Measurements from ENCODE around the gene MAST4. TPM values are rescaled to one million over a fixed set of nuclear protein-coding genes. Genes with fewer than 3 reads are reported as not detected.

Gene MAST4
- total RNA-seq, 1 experiment from 2014 or later, result 10.9 TPM

GRCh38 chr5:66932457-66932856 lies 336.3 kb downstream of the MAST4 start:
- H3K9me3 Mint-ChIP-seq (ENCODE audit: low read depth, unreplicated experiment), result no peaks in the 10 kb centered on the region
- H3K36me3 Mint-ChIP-seq (ENCODE audit: insufficient read depth, unreplicated experiment), result no peaks in the 10 kb centered on the region
- no peak overlapping the region for H3K27ac Mint-ChIP-seq (ENCODE audit: unreplicated experiment)
- DNase-seq, result no peak
- CTCF ChIA-PET, result interaction anchor here (0.6 to 1.3 kb wide), 2 partner anchors 117 to 284 kb away, joined by 3 to 5 read pairs; no protein-coding TSS in a partner anchor
- H3K27me3 Mint-ChIP-seq (ENCODE audit: unreplicated experiment), result no peaks in the 10 kb centered on the region
- no TSS peak for BruUV-seq (replicated peaks)
- TF ChIP-seq, protein P1, sequence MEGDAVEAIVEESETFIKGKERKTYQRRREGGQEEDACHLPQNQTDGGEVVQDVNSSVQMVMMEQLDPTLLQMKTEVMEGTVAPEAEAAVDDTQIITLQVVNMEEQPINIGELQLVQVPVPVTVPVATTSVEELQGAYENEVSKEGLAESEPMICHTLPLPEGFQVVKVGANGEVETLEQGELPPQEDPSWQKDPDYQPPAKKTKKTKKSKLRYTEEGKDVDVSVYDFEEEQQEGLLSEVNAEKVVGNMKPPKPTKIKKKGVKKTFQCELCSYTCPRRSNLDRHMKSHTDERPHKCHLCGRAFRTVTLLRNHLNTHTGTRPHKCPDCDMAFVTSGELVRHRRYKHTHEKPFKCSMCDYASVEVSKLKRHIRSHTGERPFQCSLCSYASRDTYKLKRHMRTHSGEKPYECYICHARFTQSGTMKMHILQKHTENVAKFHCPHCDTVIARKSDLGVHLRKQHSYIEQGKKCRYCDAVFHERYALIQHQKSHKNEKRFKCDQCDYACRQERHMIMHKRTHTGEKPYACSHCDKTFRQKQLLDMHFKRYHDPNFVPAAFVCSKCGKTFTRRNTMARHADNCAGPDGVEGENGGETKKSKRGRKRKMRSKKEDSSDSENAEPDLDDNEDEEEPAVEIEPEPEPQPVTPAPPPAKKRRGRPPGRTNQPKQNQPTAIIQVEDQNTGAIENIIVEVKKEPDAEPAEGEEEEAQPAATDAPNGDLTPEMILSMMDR (IDR thresholded peaks at IDR 0.05; ENCODE audit: unreplicated experiment), result no peak
- H3K4me3 Mint-ChIP-seq (ENCODE audit: low read depth, unreplicated experiment), result no peak overlapping the region
- intact Hi-C loops (cut with micrococcal nuclease; ENCODE audit: unreplicated experiment), result no loop called here
- peaks cover 9% of the 10 kb centered on the region for H3K4me1 Mint-ChIP-seq (ENCODE audit: low read depth, unreplicated experiment)

- DNase-seq, result no peak
- no TSS peak for BruUV-seq (replicated peaks)
- no peaks in the 10 kb centered on the region for H3K36me3 Mint-ChIP-seq (ENCODE audit: insufficient read depth, unreplicated experiment)
- no peak overlapping the region for H3K4me3 Mint-ChIP-seq (ENCODE audit: low read depth, unreplicated experiment)
- TF ChIP-seq, protein P1 (IDR thresholded peaks at IDR 0.05; ENCODE audit: unreplicated experiment), result no peak
- intact Hi-C loops (cut with micrococcal nuclease; ENCODE audit: unreplicated experiment), result no loop called here
- peaks cover 9% of the 10 kb centered on the region for H3K4me1 Mint-ChIP-seq (ENCODE audit: low read depth, unreplicated experiment)
- no peaks in the 10 kb centered on the region for H3K9me3 Mint-ChIP-seq (ENCODE audit: low read depth, unreplicated experiment)
- H3K27me3 Mint-ChIP-seq (ENCODE audit: unreplicated experiment), result no peaks in the 10 kb centered on the region
- no peak overlapping the region for H3K27ac Mint-ChIP-seq (ENCODE audit: unreplicated experiment)
- CTCF ChIA-PET, result interaction anchor here (0.6 to 1.3 kb wide), 2 partner anchors 118 to 285 kb away, joined by 3 to 5 read pairs; no protein-coding TSS in a partner anchor
Measured at GRCh38 chr5:66933066-66933465, 336.9 kb downstream of the MAST4 start.

GRCh38 chr5:66939094-66939493 lies 342.9 kb downstream of the MAST4 start:
- Mint-ChIP-seq H3K36me3 (ENCODE audit: insufficient read depth, unreplicated experiment) (no peaks in the 10 kb centered on the region), H3K27me3 (ENCODE audit: unreplicated experiment) (no peaks in the 10 kb centered on the region), H3K27ac (ENCODE audit: unreplicated experiment) (no peak overlapping the region), H3K9me3 (ENCODE audit: low read depth, unreplicated experiment) (peaks cover 2% of the 10 kb centered on the region), H3K4me3 (ENCODE audit: low read depth, unreplicated experiment) (no peak overlapping the region), H3K4me1 (ENCODE audit: low read depth, unreplicated experiment) (no peaks in the 10 kb centered on the region)
- CTCF ChIA-PET, result interaction anchor here (0.5 kb wide), 1 partner anchor 1042 kb away, joined by 3 read pairs; no protein-coding TSS in a partner anchor
- intact Hi-C loops (cut with micrococcal nuclease; ENCODE audit: unreplicated experiment), result no loop called here
- no peak for DNase-seq
- TF ChIP-seq, protein P1 (IDR thresholded peaks at IDR 0.05; ENCODE audit: unreplicated experiment), result no peak
- BruUV-seq (replicated peaks), result no TSS peak

DNA sequence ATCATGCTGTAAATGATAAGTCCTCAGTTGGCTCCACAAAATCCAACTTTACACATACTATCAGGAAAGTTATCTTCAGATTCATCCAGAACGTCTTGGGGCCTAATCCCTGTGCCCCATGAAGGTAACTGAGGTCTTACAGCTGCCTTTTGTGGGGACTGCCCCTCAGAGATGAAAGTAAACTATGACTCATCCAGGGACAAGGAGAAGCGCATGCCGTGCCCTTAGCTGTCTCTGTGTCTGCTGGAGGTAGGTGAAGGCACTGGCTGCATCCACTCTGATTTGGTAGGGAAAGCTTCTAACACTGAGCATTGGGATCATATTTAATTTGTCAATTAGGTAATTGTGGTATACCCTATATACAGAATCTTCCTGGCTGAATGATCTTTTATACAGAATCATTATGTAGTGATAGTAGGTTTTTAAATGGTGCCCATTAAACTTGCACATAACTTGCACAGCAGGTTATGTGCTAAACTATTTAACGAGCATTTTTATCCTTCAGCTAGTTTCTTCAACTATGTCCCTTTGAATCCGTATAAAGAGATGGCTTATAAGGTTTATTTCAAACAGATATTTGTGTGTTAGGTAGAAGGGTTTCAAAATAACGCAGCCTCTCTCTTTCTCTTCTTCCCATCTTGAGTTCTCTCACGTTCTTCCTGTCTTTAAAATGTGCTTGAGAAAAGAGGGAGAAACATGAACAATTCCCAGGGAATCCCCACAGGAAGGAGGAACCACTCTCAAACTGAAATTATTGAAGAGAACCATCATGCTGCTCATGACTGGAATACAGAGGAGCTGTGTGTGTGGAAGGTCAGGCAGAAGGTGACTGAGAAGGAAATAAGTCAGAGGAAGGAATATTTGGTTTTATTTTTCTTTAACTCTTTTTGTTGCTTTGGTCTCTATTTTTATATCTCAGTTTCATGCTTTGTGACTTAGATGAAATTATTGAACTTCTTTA lies 349.5 kb downstream of the MAST4 start:
- no peaks in the 10 kb centered on the region for H3K27me3 Mint-ChIP-seq (ENCODE audit: unreplicated experiment)
- CTCF ChIA-PET, result interaction anchor here (0.7 kb wide), 1 partner anchor 203 kb away, joined by 4 read pairs; no protein-coding TSS in a partner anchor
- intact Hi-C loops (cut with micrococcal nuclease; ENCODE audit: unreplicated experiment), result no loop called here
- DNase-seq, result no peak
- no peak overlapping the region for H3K27ac Mint-ChIP-seq (ENCODE audit: unreplicated experiment)
- TF ChIP-seq, protein P1 (IDR thresholded peaks at IDR 0.05; ENCODE audit: unreplicated experiment), result no peak
- no TSS peak for BruUV-seq (replicated peaks)
- H3K36me3 Mint-ChIP-seq (ENCODE audit: insufficient read depth, unreplicated experiment), result no peaks in the 10 kb centered on the region
- H3K4me1 Mint-ChIP-seq (ENCODE audit: low read depth, unreplicated experiment), result no peaks in the 10 kb centered on the region
- H3K4me3 Mint-ChIP-seq (ENCODE audit: low read depth, unreplicated experiment), result no peak overlapping the region
- H3K9me3 Mint-ChIP-seq (ENCODE audit: low read depth, unreplicated experiment), result no peaks in the 10 kb centered on the region
